Measurements from ENCODE around the gene CNDP1.

The CNDP1 gene

GRCh38 chr18:74526488-74526887 is 7.8 kb upstream of the CNDP1 start:
- H3K36me3 ChIP-seq (ENCODE audit: insufficient read depth, low read depth, low read length), result peaks cover 7% of the 10 kb centered on the region; the same call in 1 of the 2 replicates
- H3K27me3 ChIP-seq (ENCODE audit: insufficient read depth, low read length), result no peaks in the 10 kb centered on the region
- H3K4me1 ChIP-seq (ENCODE audit: insufficient read depth, low read length), result no peaks in the 10 kb centered on the region
- no peak overlapping the region for H3K4me3 ChIP-seq (ENCODE audit: low read length)
- H3K9me3 ChIP-seq (ENCODE audit: insufficient read depth, low read depth, low read length), result peaks cover 12% of the 10 kb centered on the region; the same call in 1 of the 2 replicates
- no peak overlapping the region for H3K27ac ChIP-seq (ENCODE audit: low read length)
- no peak overlapping the region for H3K9ac ChIP-seq (ENCODE audit: low read depth, low read length)

GRCh38 chr18:74528478-74528877 is 5.8 kb upstream of the CNDP1 start:
- H3K27me3 ChIP-seq (ENCODE audit: insufficient read depth, low read length), result no peaks in the 10 kb centered on the region
- H3K9me3 ChIP-seq (ENCODE audit: insufficient read depth, low read depth, low read length), result peaks cover 3% of the 10 kb centered on the region; the same call in 1 of the 2 replicates
- no peak overlapping the region for H3K27ac ChIP-seq (ENCODE audit: low read length)
- H3K9ac ChIP-seq (ENCODE audit: low read depth, low read length), result no peak overlapping the region
- H3K36me3 ChIP-seq (ENCODE audit: insufficient read depth, low read depth, low read length), result no peaks in the 10 kb centered on the region
- H3K4me3 ChIP-seq (ENCODE audit: low read length), result no peak overlapping the region
- H3K4me1 ChIP-seq (ENCODE audit: insufficient read depth, low read length), result no peaks in the 10 kb centered on the region

- H3K9me3 ChIP-seq (ENCODE audit: insufficient read depth, low read depth, low read length), result peaks cover 3% of the 10 kb centered on the region; the same call in 1 of the 2 replicates
- no peak overlapping the region for H3K9ac ChIP-seq (ENCODE audit: low read depth, low read length)
- no peaks in the 10 kb centered on the region for H3K27me3 ChIP-seq (ENCODE audit: insufficient read depth, low read length)
- H3K27ac ChIP-seq (ENCODE audit: low read length), result no peak overlapping the region
- H3K4me1 ChIP-seq (ENCODE audit: insufficient read depth, low read length), result no peaks in the 10 kb centered on the region
- no peak overlapping the region for H3K4me3 ChIP-seq (ENCODE audit: low read length)
- no peaks in the 10 kb centered on the region for H3K36me3 ChIP-seq (ENCODE audit: insufficient read depth, low read depth, low read length)
Observed at GRCh38 chr18:74528913-74529312, 5.4 kb upstream of the CNDP1 start.

- Histone ChIP-seq H3K27me3 (ENCODE audit: insufficient read depth, low read length) (no peaks in the 10 kb centered on the region), H3K36me3 (ENCODE audit: insufficient read depth, low read depth, low read length) (no peaks in the 10 kb centered on the region), H3K4me3 (ENCODE audit: low read length) (no peak overlapping the region), H3K4me1 (ENCODE audit: insufficient read depth, low read length) (no peaks in the 10 kb centered on the region), H3K9ac (ENCODE audit: low read depth, low read length) (no peak overlapping the region), H3K9me3 (ENCODE audit: insufficient read depth, low read depth, low read length) (peaks cover 3% of the 10 kb centered on the region; the same call in 1 of the 2 replicates), H3K27ac (ENCODE audit: low read length) (no peak overlapping the region)
Observed at GRCh38 chr18:74529378-74529777, 4.9 kb upstream of the CNDP1 start.

GRCh38 chr18:74529811-74530583 is 4.3 kb upstream of the CNDP1 start:
- Histone ChIP-seq H3K27me3 (ENCODE audit: insufficient read depth, low read length) (no peaks in the 10 kb centered on the region), H3K9me3 (ENCODE audit: insufficient read depth, low read depth, low read length) (peaks cover 3% of the 10 kb centered on the region; the same call in 1 of the 2 replicates), H3K4me1 (ENCODE audit: insufficient read depth, low read length) (no peaks in the 10 kb centered on the region), H3K9ac (ENCODE audit: low read depth, low read length) (no peak overlapping the region), H3K36me3 (ENCODE audit: insufficient read depth, low read depth, low read length) (no peaks in the 10 kb centered on the region), H3K4me3 (ENCODE audit: low read length) (no peak overlapping the region), H3K27ac (ENCODE audit: low read length) (no peak overlapping the region)

- no peak overlapping the region for H3K27ac ChIP-seq (ENCODE audit: low read length)
- no peaks in the 10 kb centered on the region for H3K4me1 ChIP-seq (ENCODE audit: insufficient read depth, low read length)
- peaks cover 3% of the 10 kb centered on the region; the same call in 1 of the 2 replicates for H3K9me3 ChIP-seq (ENCODE audit: insufficient read depth, low read depth, low read length)
- H3K4me3 ChIP-seq (ENCODE audit: low read length), result no peak overlapping the region
- no peaks in the 10 kb centered on the region for H3K27me3 ChIP-seq (ENCODE audit: insufficient read depth, low read length)
- no peak overlapping the region for H3K9ac ChIP-seq (ENCODE audit: low read depth, low read length)
- no peaks in the 10 kb centered on the region for H3K36me3 ChIP-seq (ENCODE audit: insufficient read depth, low read depth, low read length)
Observed at GRCh38 chr18:74530584-74530862, 3.8 kb upstream of the CNDP1 start.

GRCh38 chr18:74531043-74531442 is 3.3 kb upstream of the CNDP1 start:
- no peaks in the 10 kb centered on the region for H3K36me3 ChIP-seq (ENCODE audit: insufficient read depth, low read depth, low read length)
- H3K27ac ChIP-seq (ENCODE audit: low read length), result no peak overlapping the region

GRCh38 chr18:74532511-74533025 is 1.7 kb upstream of the CNDP1 start:
- no peak overlapping the region for H3K4me3 ChIP-seq (ENCODE audit: low read length)
- H3K27me3 ChIP-seq (ENCODE audit: insufficient read depth, low read length), result no peaks in the 10 kb centered on the region
- H3K9ac ChIP-seq (ENCODE audit: low read depth, low read length), result no peak overlapping the region
- peaks cover 3% of the 10 kb centered on the region; the same call in 1 of the 2 replicates for H3K9me3 ChIP-seq (ENCODE audit: insufficient read depth, low read depth, low read length)
- H3K4me1 ChIP-seq (ENCODE audit: insufficient read depth, low read length), result no peaks in the 10 kb centered on the region
- no peaks in the 10 kb centered on the region for H3K36me3 ChIP-seq (ENCODE audit: insufficient read depth, low read depth, low read length)
- no peak overlapping the region for H3K27ac ChIP-seq (ENCODE audit: low read length)

More at GRCh38 chr18:74531043-74531442, 3.3 kb upstream of the CNDP1 start:
- Histone ChIP-seq H3K4me3 (ENCODE audit: low read length) (no peak overlapping the region), H3K4me1 (ENCODE audit: insufficient read depth, low read length) (no peaks in the 10 kb centered on the region), H3K9ac (ENCODE audit: low read depth, low read length) (no peak overlapping the region), H3K9me3 (ENCODE audit: insufficient read depth, low read depth, low read length) (peaks cover 3% of the 10 kb centered on the region; the same call in 1 of the 2 replicates), H3K27me3 (ENCODE audit: insufficient read depth, low read length) (no peaks in the 10 kb centered on the region)

- Histone ChIP-seq H3K27me3 (ENCODE audit: insufficient read depth, low read length) (no peaks in the 10 kb centered on the region), H3K4me3 (ENCODE audit: low read length) (no peak overlapping the region), H3K36me3 (ENCODE audit: insufficient read depth, low read depth, low read length) (no peaks in the 10 kb centered on the region), H3K4me1 (ENCODE audit: insufficient read depth, low read length) (no peaks in the 10 kb centered on the region), H3K27ac (ENCODE audit: low read length) (no peak overlapping the region), H3K9me3 (ENCODE audit: insufficient read depth, low read depth, low read length) (no peaks in the 10 kb centered on the region), H3K9ac (ENCODE audit: low read depth, low read length) (no peak overlapping the region)
Observed at GRCh38 chr18:74533666-74534065, 634 bp upstream of the CNDP1 start.

- H3K27ac ChIP-seq (ENCODE audit: low read length), result no peak overlapping the region
- no peaks in the 10 kb centered on the region for H3K9me3 ChIP-seq (ENCODE audit: insufficient read depth, low read depth, low read length)
- no peaks in the 10 kb centered on the region for H3K36me3 ChIP-seq (ENCODE audit: insufficient read depth, low read depth, low read length)
- no peaks in the 10 kb centered on the region for H3K27me3 ChIP-seq (ENCODE audit: insufficient read depth, low read length)
- H3K9ac ChIP-seq (ENCODE audit: low read depth, low read length), result no peak overlapping the region
- no peaks in the 10 kb centered on the region for H3K4me1 ChIP-seq (ENCODE audit: insufficient read depth, low read length)
- H3K4me3 ChIP-seq (ENCODE audit: low read length), result no peak overlapping the region
Observed at GRCh38 chr18:74534981-74535649, 815 bp downstream of the CNDP1 start.

- no peak overlapping the region for H3K4me3 ChIP-seq (ENCODE audit: low read length)
- H3K9me3 ChIP-seq (ENCODE audit: insufficient read depth, low read depth, low read length), result no peaks in the 10 kb centered on the region
- no peak overlapping the region for H3K27ac ChIP-seq (ENCODE audit: low read length)
- no peaks in the 10 kb centered on the region for H3K27me3 ChIP-seq (ENCODE audit: insufficient read depth, low read length)
- H3K36me3 ChIP-seq (ENCODE audit: insufficient read depth, low read depth, low read length), result no peaks in the 10 kb centered on the region
- no peaks in the 10 kb centered on the region for H3K4me1 ChIP-seq (ENCODE audit: insufficient read depth, low read length)
- no peak overlapping the region for H3K9ac ChIP-seq (ENCODE audit: low read depth, low read length)
Observed at GRCh38 chr18:74539289-74539688, 5.0 kb downstream of the CNDP1 start.
